Measurements from ENCODE around the gene GDAP2. TPM values are rescaled to one million over a fixed set of nuclear protein-coding genes. Genes with fewer than 3 reads are reported as not detected.

The GDAP2 gene
- total and polyA plus RNA-seq, 4 donors: 3.0 to 16.8 (median 9.1) TPM

- H3K9ac ChIP-seq (ENCODE audit: low read depth in 1 of 2, low read length in 2 of 2): no peak overlapping the region
- no peak overlapping the region for H3K27ac ChIP-seq (ENCODE audit: low read depth in 1 of 2, low read length in 2 of 2)
- no peak for DNase-seq (ENCODE audit: low spot score)
- H3K9me3 ChIP-seq (ENCODE audit: control insufficient read depth in 4 of 4, low read length in 3 of 4): no peaks in the 10 kb centered on the region
- 91% methylated on average over 3 of the region's 3 CpGs for WGBS
- H3K36me3 ChIP-seq (ENCODE audit: control insufficient read depth in 4 of 4, insufficient read depth in 3 of 4, low read depth in 1 of 4, low read length in 3 of 4): no peaks in the 10 kb centered on the region
- no peak for TF ChIP-seq JUND (IDR thresholded peaks at IDR 0.05)
- TF ChIP-seq HNF4G (IDR thresholded peaks at IDR 0.05): no peak
- TF ChIP-seq, protein P1, sequence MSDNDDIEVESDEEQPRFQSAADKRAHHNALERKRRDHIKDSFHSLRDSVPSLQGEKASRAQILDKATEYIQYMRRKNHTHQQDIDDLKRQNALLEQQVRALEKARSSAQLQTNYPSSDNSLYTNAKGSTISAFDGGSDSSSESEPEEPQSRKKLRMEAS (IDR thresholded peaks at IDR 0.05): no peak
- no peak for TF ChIP-seq TAF1 (conservative IDR thresholded peaks at IDR 0.05)
- no peak for TF ChIP-seq FOXA1 (IDR thresholded peaks at IDR 0.05)
- no peak for TF ChIP-seq NR2F2 (IDR thresholded peaks at IDR 0.05)
- TF ChIP-seq ZBTB33 (IDR thresholded peaks at IDR 0.05): no peak
- no peak for TF ChIP-seq REST (IDR thresholded peaks at IDR 0.05)
- no peak for TF ChIP-seq RAD21 (IDR thresholded peaks at IDR 0.05)
- no peak for TF ChIP-seq HNF4A (conservative IDR thresholded peaks at IDR 0.05)
- TF ChIP-seq, protein P2, sequence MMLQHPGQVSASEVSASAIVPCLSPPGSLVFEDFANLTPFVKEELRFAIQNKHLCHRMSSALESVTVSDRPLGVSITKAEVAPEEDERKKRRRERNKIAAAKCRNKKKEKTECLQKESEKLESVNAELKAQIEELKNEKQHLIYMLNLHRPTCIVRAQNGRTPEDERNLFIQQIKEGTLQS (IDR thresholded peaks at IDR 0.05): no peak
- H3K27me3 ChIP-seq (ENCODE audit: control insufficient read depth in 4 of 4, insufficient read depth in 4 of 4, low read length in 3 of 4): no peaks in the 10 kb centered on the region
- no peaks in the 10 kb centered on the region for H3K4me1 ChIP-seq (ENCODE audit: control insufficient read depth in 4 of 4, insufficient read depth in 4 of 4, low read length in 3 of 4)
- no peak overlapping the region for H3K4me3 ChIP-seq (ENCODE audit: low read depth in 1 of 3, low read length in 3 of 3)
These were observed 107.5 kb downstream of the GDAP2 start for GRCh38 chr1:117821774-117822482.

DNA sequence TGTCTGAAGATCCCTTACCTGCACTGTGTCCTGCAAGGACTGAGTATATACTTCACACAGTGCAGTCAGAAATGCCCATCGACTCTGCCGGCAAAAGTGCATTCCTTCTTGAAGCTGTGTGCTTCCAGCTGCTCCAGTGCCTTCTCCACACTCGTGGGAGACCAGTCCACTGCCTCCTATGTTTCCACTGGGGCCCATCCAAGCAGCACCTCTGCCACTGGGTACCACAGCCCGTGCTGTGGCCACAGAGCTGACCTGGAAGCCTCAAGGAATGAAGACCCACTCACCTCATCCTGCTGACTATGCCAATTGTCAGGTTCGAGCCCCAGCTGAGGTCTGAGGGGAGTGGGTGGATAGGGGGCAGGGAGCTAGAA is 108.1 kb downstream of the GDAP2 start:
- no peak for DNase-seq (ENCODE audit: low spot score)
- WGBS: 92% methylated on average over 5 of the region's 5 CpGs
- H3K4me3 ChIP-seq (ENCODE audit: low read depth in 1 of 3, low read length in 3 of 3): no peak overlapping the region
- H3K4me1 ChIP-seq (ENCODE audit: control insufficient read depth in 4 of 4, insufficient read depth in 4 of 4, low read length in 3 of 4): no peaks in the 10 kb centered on the region
- H3K27me3 ChIP-seq (ENCODE audit: control insufficient read depth in 4 of 4, insufficient read depth in 4 of 4, low read length in 3 of 4): no peaks in the 10 kb centered on the region
- H3K9ac ChIP-seq (ENCODE audit: low read depth in 1 of 2, low read length in 2 of 2): no peak overlapping the region
- H3K36me3 ChIP-seq (ENCODE audit: control insufficient read depth in 4 of 4, insufficient read depth in 3 of 4, low read depth in 1 of 4, low read length in 3 of 4): no peaks in the 10 kb centered on the region
- H3K27ac ChIP-seq (ENCODE audit: low read depth in 1 of 2, low read length in 2 of 2): no peak overlapping the region
- H3K9me3 ChIP-seq (ENCODE audit: control insufficient read depth in 4 of 4, low read length in 3 of 4): no peaks in the 10 kb centered on the region
- TF ChIP-seq JUND (IDR thresholded peaks at IDR 0.05) (no peak), GABPA (IDR thresholded peaks at IDR 0.05 in 1 of 2, conservative IDR thresholded peaks at IDR 0.05 in 1 of 2) (no peak), SP1 (IDR thresholded peaks at IDR 0.05) (no peak), TAF1 (conservative IDR thresholded peaks at IDR 0.05) (no peak), HNF4G (IDR thresholded peaks at IDR 0.05) (no peak), HNF4A (conservative IDR thresholded peaks at IDR 0.05) (no peak), EGR1 (IDR thresholded peaks at IDR 0.05; ENCODE audit: low read depth in 2 of 2) (no peak), RXRA (IDR thresholded peaks at IDR 0.05) (no peak), REST (IDR thresholded peaks at IDR 0.05) (no peak), ZBTB33 (IDR thresholded peaks at IDR 0.05) (no peak), FOXA1 (IDR thresholded peaks at IDR 0.05) (no peak), RAD21 (IDR thresholded peaks at IDR 0.05) (no peak)
- TF ChIP-seq, protein P3, sequence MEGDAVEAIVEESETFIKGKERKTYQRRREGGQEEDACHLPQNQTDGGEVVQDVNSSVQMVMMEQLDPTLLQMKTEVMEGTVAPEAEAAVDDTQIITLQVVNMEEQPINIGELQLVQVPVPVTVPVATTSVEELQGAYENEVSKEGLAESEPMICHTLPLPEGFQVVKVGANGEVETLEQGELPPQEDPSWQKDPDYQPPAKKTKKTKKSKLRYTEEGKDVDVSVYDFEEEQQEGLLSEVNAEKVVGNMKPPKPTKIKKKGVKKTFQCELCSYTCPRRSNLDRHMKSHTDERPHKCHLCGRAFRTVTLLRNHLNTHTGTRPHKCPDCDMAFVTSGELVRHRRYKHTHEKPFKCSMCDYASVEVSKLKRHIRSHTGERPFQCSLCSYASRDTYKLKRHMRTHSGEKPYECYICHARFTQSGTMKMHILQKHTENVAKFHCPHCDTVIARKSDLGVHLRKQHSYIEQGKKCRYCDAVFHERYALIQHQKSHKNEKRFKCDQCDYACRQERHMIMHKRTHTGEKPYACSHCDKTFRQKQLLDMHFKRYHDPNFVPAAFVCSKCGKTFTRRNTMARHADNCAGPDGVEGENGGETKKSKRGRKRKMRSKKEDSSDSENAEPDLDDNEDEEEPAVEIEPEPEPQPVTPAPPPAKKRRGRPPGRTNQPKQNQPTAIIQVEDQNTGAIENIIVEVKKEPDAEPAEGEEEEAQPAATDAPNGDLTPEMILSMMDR (IDR thresholded peaks at IDR 0.05; ENCODE audit: low read depth, low read length, missing input control): no peak
- TF ChIP-seq, protein P2 (IDR thresholded peaks at IDR 0.05): no peak
